C4-2B (cell line): Measurements from ENCODE around the gene SHROOM3.

Experiments
- CTCF ChIP-seq: fragments of 450-650 bp; conservative IDR thresholded peaks from 2 replicates; pipeline ENCODE4 v1.5.1; 2017; ENCODE audit warnings: mild to moderate bottlenecking
- ZFX ChIP-seq: fragments of 450-650 bp; IDR thresholded peaks from 2 replicates; pipeline ENCODE4 v1.6.1; 2017

GRCh38 chr4:76385974-76386373, 49.1 kb upstream of the SHROOM3 start:
- TF ChIP-seq CTCF = no peak
- no peak for TF ChIP-seq ZFX
